ENCODE data around the gene CEBPA.

- TF ChIP-seq POLR2AphosphoS5 (IDR thresholded peaks at IDR 0.05; ENCODE audit: low read depth, low read length) = no peak
- TF ChIP-seq POLR2A (IDR thresholded peaks at IDR 0.05; ENCODE audit: low read depth, low read length) = no peak
- TF ChIP-seq TAF1 (IDR thresholded peaks at IDR 0.05; ENCODE audit: low read depth, low read length) = no peak
- TF ChIP-seq POU2F2 (IDR thresholded peaks at IDR 0.05; ENCODE audit: low read depth, low read length) = no peak
These were observed 17.6 kb downstream of the CEBPA start for GRCh38 chr19:33284756-33285155.
